ENCODE data around the gene CNPY1. TPM values are rescaled to one million over a fixed set of nuclear protein-coding genes. Genes with fewer than 3 reads are reported as not detected.
A peak's percentile ranks its signal among the peaks of the same experiment; 100 is the strongest.

The CNPY1 gene
- total RNA-seq, 4 donors from 2014 or later, result 0.25 TPM; not detected in 3

DNA sequence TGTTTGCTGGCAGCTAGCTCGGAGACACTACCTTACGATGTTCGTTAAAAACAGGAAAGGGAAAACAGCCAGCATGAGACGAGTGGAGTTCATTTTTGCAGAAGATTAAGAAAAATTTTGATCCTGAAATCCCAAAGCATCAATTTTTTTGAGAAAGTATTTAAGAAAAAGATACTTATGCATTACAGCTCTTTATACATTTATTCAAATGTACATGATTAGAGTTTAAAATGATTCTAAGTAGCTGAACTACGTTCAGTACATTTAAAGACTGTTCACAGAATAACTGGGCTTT is 34.7 kb downstream of the CNPY1 start:
- peaks cover 53 to 72% (median 62%) of the 10 kb centered on the region in 3 donors for H3K27me3 ChIP-seq
- intact Hi-C loops (cut with DNase I; ENCODE audit: low total_unique reads), result no loop called here
- TF ChIP-seq, protein P1, sequence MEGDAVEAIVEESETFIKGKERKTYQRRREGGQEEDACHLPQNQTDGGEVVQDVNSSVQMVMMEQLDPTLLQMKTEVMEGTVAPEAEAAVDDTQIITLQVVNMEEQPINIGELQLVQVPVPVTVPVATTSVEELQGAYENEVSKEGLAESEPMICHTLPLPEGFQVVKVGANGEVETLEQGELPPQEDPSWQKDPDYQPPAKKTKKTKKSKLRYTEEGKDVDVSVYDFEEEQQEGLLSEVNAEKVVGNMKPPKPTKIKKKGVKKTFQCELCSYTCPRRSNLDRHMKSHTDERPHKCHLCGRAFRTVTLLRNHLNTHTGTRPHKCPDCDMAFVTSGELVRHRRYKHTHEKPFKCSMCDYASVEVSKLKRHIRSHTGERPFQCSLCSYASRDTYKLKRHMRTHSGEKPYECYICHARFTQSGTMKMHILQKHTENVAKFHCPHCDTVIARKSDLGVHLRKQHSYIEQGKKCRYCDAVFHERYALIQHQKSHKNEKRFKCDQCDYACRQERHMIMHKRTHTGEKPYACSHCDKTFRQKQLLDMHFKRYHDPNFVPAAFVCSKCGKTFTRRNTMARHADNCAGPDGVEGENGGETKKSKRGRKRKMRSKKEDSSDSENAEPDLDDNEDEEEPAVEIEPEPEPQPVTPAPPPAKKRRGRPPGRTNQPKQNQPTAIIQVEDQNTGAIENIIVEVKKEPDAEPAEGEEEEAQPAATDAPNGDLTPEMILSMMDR (IDR thresholded peaks at IDR 0.05 in 4 of 5, conservative IDR thresholded peaks at IDR 0.05 in 1 of 5), result no peak
- TF ChIP-seq POLR2A (IDR thresholded peaks at IDR 0.05), result no peak

DNA sequence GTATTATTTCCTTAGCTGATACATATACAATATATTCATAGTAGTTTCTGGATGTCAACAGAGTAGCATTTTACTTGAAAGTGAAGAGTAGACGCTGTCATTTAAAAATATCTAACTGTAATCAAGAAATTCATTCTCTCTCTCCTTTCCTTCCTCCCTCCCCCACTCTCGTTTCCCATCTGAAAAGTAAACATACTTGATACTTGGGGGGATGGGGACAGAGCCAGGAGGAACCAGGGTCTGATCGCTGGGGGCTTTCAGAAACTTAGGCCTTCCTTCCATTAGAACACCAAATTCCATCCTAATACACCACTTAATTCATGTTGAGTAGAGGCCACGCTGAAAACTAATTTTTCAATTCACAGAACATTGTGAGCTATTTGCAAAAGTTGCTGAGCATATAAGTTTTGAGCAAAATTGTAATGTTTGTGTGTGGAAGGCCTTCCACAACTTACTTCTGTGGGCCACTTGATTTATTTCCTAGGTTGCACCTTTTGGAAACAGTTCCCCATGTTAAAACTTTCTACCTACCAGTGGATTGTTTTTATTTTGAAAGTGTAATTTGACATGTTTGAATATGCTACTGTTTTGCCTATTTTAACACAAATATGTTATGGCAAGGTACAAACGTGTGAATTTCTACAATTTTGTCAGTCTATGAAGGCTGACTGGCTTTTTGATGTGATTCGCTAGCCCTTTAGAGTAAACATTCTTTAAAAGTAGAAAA is 35.2 kb downstream of the CNPY1 start:
- H3K27ac ChIP-seq, result no peak overlapping the region
- H3K4me1 ChIP-seq, result no peaks in the 10 kb centered on the region
- in situ Hi-C loops (cut with MboI; ENCODE audit: low sequenced_read_pairs in 4 of 4), result no loop called here
- DNase-seq (no peak), ATAC-seq (no peak)
- H3K9me3 ChIP-seq, result no peaks in the 10 kb centered on the region
- H3K4me3 ChIP-seq, result no peak overlapping the region
- TF ChIP-seq, protein P1 (IDR thresholded peaks at IDR 0.05 in 4 of 5, conservative IDR thresholded peaks at IDR 0.05 in 1 of 5), result no peak
- no peak for TF ChIP-seq POLR2A (IDR thresholded peaks at IDR 0.05)
- peaks cover 58 to 76% (median 65%) of the 10 kb centered on the region in 3 donors for H3K27me3 ChIP-seq
- intact Hi-C loops (cut with DNase I; ENCODE audit: low total_unique reads), result no loop called here
- no peaks in the 10 kb centered on the region for H3K36me3 ChIP-seq

More for the DNA sequence above, 34.7 kb downstream of the CNPY1 start:
- Histone ChIP-seq H3K27ac (no peak overlapping the region), H3K4me3 (no peak overlapping the region), H3K4me1 (no peaks in the 10 kb centered on the region), H3K9me3 (no peaks in the 10 kb centered on the region), H3K36me3 (no peaks in the 10 kb centered on the region)
- no peak for ATAC-seq
- in situ Hi-C loops (cut with MboI; ENCODE audit: low sequenced_read_pairs in 4 of 4), result no loop called here
- no peak for DNase-seq

DNA sequence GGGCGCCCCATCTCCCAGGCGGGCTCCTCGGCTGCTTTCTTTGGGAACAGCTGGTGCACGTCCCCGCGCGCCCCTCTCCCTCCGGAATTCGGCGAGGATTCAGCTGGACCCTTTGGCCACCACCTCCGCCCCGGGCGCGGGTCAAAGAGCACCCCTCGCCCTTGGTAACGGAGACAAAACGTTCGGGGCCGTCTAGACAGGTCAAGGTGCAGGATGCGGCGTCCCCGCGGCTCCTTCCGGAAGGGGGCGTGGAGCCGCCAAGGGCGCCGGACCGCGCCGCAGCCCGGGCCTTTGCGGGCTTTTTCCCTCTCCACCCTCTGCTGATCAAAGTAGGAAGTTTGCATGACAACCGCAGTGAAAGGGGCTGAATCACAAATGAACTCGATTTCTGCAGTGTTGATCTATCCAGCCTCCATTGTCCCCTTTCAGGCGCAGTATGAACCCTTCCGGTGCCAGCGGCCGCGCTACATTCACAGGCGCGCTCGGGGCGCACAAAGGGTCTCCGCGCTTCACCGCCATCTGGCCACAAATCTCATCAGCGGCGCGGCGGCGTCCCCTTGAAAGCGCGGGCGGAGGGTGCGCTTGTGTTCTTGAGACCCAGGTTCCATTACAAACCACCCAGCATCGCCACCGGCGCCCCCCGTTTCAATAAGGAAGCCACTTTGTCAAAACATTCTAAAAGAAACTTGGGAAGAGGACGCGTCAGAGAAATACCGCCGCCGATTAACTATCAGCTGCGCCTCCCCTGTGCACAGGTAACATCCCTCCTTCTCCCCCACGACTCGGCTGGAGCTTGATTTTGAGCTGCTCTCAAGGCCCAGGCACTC is 36.4 kb downstream of the CNPY1 start:
- Histone ChIP-seq H3K4me3 (peak overlapping the region in 3 of 4 donors; percentile 10 to 38 (median 16)), H3K9me3 (no peaks in the 10 kb centered on the region), H3K27ac (no peak overlapping the region), H3K4me1 (no peaks in the 10 kb centered on the region), H3K27me3 (peaks cover 70 to 81% (median 75%) of the 10 kb centered on the region in 3 donors), H3K36me3 (no peaks in the 10 kb centered on the region)
- intact Hi-C loops (cut with DNase I; ENCODE audit: low total_unique reads), result no loop called here
- in situ Hi-C loops (cut with MboI; ENCODE audit: low sequenced_read_pairs in 4 of 4), result no loop called here
- no peak for ATAC-seq
- no peak for DNase-seq
- TF ChIP-seq, protein P1 (IDR thresholded peaks at IDR 0.05 in 4 of 5, conservative IDR thresholded peaks at IDR 0.05 in 1 of 5), result no peak
- TF ChIP-seq POLR2A (IDR thresholded peaks at IDR 0.05), result no peak

DNA sequence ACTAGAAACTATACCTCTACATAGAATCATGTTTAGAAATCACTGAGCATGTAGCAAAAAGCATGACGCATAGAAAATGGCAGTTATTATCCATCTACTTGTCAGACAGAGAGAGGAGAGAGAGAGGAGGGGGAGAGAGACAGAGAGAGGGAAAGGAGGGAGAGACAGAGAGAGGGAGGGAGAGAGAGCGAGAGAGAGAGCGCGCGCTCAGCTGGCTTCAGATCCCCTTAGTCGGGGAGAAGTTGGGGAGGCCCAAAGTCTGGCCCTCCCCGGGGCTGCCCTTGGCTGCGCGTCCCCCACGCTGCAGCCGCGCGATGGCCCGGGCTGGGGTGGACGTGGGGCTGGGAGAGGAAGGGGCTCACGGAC is 37.0 kb downstream of the CNPY1 start:
- intact Hi-C loops (cut with DNase I; ENCODE audit: low total_unique reads) (no loop called here), in situ Hi-C loops (cut with MboI; ENCODE audit: low sequenced_read_pairs in 4 of 4) (no loop called here)
- ATAC-seq (no peak), DNase-seq (no peak)
- Histone ChIP-seq H3K36me3 (no peaks in the 10 kb centered on the region), H3K9me3 (no peaks in the 10 kb centered on the region), H3K27ac (no peak overlapping the region), H3K4me3 (peak overlapping the region in 2 of 4 donors; percentile 16 to 38), H3K27me3 (peaks cover 75 to 86% (median 75%) of the 10 kb centered on the region in 3 donors), H3K4me1 (no peaks in the 10 kb centered on the region)
- no peak for TF ChIP-seq POLR2A (IDR thresholded peaks at IDR 0.05)
- TF ChIP-seq, protein P1 (IDR thresholded peaks at IDR 0.05 in 4 of 5, conservative IDR thresholded peaks at IDR 0.05 in 1 of 5), result no peak

Data from gastrocnemius medialis (tissue), 4 donors.